GM23248 (cell line): ENCODE results near the gene CDK15.

Experiments used
- EZH2 ChIP-seq: fragments of 200-600 bp; sonication (generic); IDR thresholded peaks from 2 replicates; pipeline ENCODE4 v1.6.1; 2018; ENCODE audit warnings: antibody characterized with exemption, mild to moderate bottlenecking; ENCODE audit not compliant: insufficient read depth, poor library complexity, severe bottlenecking
- EZH2phosphoT487 ChIP-seq: fragments of 200-600 bp; sonication (generic); IDR thresholded peaks from 2 replicates; pipeline ENCODE4 v1.6.1; 2018; ENCODE audit warnings: antibody characterized with exemption, moderate library complexity, mild to moderate bottlenecking, low read depth; ENCODE audit not compliant: insufficient read depth

DNA sequence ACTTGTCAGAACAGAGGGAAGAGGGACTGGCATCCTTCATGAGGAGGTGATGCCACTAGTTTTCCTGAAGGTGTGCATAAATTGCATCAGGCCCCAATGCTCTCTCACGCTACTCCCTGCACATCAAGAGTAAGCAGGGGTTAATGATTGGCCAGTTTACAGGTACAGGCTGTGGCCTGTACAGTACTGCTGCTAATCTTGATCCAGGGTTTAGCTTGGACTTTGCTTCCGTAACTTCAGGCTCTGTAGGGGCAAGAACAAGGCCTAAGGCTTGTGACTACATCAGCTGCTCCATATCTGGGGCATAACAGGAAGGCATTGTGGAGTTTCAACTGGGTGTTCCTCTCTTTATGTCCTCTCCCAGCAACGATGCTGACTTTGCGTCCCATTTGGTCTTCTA lies 130.5 kb downstream of the CDK15 start:
- TF ChIP-seq EZH2 (no peak), EZH2phosphoT487 (no peak)
